ENCODE data around the gene CASK. TPM values are rescaled to one million over a fixed set of nuclear protein-coding genes. Genes with fewer than 3 reads are reported as not detected.

The CASK gene
- total and polyA plus RNA-seq, 9 of the 15 experiments (the other 6 are each of a cell fraction or from before 2014, with no cell fraction given), result 1.3 to 7.4 (median 5.2) TPM

DNA sequence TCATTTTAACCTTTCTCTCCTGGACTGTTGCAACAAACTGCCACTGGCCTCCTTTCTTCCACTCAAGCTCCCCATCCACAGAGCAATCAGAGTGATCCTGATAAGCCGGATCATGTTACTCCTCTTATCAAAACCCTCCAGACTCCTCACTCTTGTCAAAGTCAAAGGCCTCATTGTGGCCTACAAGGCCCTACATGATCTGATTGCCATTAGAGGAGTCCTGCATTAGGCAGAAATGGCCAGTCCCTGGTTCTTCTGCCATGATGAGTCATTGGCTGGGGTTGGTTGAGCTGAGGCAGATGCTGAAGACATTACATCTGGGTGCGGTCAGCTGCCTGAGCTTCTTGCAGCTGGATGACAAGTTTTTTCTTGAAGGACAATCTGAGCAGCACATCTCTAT lies 32.7 kb upstream of the CASK start (continued):
- TF ChIP-seq FOXM1 (IDR thresholded peaks at IDR 0.05; ENCODE audit: low read depth), result peak; percentile 67; the same call in 1 of the 2 replicates
- TF ChIP-seq FOXM1 (CRISPR knock-in tag; IDR thresholded peaks at IDR 0.05; ENCODE audit: low read depth), result no peak
- TF ChIP-seq HDAC1 (IDR thresholded peaks at IDR 0.05), result peak in 1 of 2 experiments; percentile 59; a peak in 2 of 4 replicates
- peak; percentile 95 for TF ChIP-seq CTBP1 (IDR thresholded peaks at IDR 0.05; ENCODE audit: borderline replicate concordance)
- peak; percentile 43; the same call in 1 of the 2 replicates for TF ChIP-seq CEBPB (tag; IDR thresholded peaks at IDR 0.05)
- TF ChIP-seq, protein P1, sequence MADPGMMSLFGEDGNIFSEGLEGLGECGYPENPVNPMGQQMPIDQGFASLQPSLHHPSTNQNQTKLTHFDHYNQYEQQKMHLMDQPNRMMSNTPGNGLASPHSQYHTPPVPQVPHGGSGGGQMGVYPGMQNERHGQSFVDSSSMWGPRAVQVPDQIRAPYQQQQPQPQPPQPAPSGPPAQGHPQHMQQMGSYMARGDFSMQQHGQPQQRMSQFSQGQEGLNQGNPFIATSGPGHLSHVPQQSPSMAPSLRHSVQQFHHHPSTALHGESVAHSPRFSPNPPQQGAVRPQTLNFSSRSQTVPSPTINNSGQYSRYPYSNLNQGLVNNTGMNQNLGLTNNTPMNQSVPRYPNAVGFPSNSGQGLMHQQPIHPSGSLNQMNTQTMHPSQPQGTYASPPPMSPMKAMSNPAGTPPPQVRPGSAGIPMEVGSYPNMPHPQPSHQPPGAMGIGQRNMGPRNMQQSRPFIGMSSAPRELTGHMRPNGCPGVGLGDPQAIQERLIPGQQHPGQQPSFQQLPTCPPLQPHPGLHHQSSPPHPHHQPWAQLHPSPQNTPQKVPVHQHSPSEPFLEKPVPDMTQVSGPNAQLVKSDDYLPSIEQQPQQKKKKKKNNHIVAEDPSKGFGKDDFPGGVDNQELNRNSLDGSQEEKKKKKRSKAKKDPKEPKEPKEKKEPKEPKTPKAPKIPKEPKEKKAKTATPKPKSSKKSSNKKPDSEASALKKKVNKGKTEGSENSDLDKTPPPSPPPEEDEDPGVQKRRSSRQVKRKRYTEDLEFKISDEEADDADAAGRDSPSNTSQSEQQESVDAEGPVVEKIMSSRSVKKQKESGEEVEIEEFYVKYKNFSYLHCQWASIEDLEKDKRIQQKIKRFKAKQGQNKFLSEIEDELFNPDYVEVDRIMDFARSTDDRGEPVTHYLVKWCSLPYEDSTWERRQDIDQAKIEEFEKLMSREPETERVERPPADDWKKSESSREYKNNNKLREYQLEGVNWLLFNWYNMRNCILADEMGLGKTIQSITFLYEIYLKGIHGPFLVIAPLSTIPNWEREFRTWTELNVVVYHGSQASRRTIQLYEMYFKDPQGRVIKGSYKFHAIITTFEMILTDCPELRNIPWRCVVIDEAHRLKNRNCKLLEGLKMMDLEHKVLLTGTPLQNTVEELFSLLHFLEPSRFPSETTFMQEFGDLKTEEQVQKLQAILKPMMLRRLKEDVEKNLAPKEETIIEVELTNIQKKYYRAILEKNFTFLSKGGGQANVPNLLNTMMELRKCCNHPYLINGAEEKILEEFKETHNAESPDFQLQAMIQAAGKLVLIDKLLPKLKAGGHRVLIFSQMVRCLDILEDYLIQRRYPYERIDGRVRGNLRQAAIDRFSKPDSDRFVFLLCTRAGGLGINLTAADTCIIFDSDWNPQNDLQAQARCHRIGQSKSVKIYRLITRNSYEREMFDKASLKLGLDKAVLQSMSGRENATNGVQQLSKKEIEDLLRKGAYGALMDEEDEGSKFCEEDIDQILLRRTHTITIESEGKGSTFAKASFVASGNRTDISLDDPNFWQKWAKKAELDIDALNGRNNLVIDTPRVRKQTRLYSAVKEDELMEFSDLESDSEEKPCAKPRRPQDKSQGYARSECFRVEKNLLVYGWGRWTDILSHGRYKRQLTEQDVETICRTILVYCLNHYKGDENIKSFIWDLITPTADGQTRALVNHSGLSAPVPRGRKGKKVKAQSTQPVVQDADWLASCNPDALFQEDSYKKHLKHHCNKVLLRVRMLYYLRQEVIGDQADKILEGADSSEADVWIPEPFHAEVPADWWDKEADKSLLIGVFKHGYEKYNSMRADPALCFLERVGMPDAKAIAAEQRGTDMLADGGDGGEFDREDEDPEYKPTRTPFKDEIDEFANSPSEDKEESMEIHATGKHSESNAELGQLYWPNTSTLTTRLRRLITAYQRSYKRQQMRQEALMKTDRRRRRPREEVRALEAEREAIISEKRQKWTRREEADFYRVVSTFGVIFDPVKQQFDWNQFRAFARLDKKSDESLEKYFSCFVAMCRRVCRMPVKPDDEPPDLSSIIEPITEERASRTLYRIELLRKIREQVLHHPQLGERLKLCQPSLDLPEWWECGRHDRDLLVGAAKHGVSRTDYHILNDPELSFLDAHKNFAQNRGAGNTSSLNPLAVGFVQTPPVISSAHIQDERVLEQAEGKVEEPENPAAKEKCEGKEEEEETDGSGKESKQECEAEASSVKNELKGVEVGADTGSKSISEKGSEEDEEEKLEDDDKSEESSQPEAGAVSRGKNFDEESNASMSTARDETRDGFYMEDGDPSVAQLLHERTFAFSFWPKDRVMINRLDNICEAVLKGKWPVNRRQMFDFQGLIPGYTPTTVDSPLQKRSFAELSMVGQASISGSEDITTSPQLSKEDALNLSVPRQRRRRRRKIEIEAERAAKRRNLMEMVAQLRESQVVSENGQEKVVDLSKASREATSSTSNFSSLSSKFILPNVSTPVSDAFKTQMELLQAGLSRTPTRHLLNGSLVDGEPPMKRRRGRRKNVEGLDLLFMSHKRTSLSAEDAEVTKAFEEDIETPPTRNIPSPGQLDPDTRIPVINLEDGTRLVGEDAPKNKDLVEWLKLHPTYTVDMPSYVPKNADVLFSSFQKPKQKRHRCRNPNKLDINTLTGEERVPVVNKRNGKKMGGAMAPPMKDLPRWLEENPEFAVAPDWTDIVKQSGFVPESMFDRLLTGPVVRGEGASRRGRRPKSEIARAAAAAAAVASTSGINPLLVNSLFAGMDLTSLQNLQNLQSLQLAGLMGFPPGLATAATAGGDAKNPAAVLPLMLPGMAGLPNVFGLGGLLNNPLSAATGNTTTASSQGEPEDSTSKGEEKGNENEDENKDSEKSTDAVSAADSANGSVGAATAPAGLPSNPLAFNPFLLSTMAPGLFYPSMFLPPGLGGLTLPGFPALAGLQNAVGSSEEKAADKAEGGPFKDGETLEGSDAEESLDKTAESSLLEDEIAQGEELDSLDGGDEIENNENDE (IDR thresholded peaks at IDR 0.05; ENCODE audit: low read depth, low read length), result no peak
- no peak for TF ChIP-seq MXI1 (IDR thresholded peaks at IDR 0.05; ENCODE audit: low read depth, low read length)
- peak in 1 of 3 experiments; percentile 6 for TF ChIP-seq YY1 (IDR thresholded peaks at IDR 0.05; ENCODE audit: borderline replicate concordance in 1 of 3, control insufficient read depth in 1 of 3, extremely low read depth in 1 of 3, insufficient read depth in 3 of 3, insufficient read length in 1 of 3, insufficient replicate concordance in 2 of 3, low read depth in 1 of 3, low read length in 2 of 3)
- no peak for TF ChIP-seq ZNF668 (CRISPR knock-in tag; IDR thresholded peaks at IDR 0.05)
- TF ChIP-seq, protein P2, sequence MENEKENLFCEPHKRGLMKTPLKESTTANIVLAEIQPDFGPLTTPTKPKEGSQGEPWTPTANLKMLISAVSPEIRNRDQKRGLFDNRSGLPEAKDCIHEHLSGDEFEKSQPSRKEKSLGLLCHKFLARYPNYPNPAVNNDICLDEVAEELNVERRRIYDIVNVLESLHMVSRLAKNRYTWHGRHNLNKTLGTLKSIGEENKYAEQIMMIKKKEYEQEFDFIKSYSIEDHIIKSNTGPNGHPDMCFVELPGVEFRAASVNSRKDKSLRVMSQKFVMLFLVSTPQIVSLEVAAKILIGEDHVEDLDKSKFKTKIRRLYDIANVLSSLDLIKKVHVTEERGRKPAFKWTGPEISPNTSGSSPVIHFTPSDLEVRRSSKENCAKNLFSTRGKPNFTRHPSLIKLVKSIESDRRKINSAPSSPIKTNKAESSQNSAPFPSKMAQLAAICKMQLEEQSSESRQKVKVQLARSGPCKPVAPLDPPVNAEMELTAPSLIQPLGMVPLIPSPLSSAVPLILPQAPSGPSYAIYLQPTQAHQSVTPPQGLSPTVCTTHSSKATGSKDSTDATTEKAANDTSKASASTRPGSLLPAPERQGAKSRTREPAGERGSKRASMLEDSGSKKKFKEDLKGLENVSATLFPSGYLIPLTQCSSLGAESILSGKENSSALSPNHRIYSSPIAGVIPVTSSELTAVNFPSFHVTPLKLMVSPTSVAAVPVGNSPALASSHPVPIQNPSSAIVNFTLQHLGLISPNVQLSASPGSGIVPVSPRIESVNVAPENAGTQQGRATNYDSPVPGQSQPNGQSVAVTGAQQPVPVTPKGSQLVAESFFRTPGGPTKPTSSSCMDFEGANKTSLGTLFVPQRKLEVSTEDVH (IDR thresholded peaks at IDR 0.05; ENCODE audit: low read depth, partially characterized antibody), result no peak
- TF ChIP-seq TSC22D4 (tag; IDR thresholded peaks at IDR 0.05), result no peak
- TF ChIP-seq ZNF121 (CRISPR knock-in tag; conservative IDR thresholded peaks at IDR 0.05), result no peak
- TF ChIP-seq TBL1XR1 (IDR thresholded peaks at IDR 0.05; ENCODE audit: low read length in 2 of 2), result peak in 1 of 2 experiments; percentile 74; a peak in 2 of 4 replicates
- TF ChIP-seq MTA1 (IDR thresholded peaks at IDR 0.05; ENCODE audit: borderline replicate concordance), result 0 out of 2 replicates have a peak, but pooled peaks have one; percentile 50
